Keratinocyte (primary cell): ENCODE measurements around the gene RCVRN.

Experiments used
- CTCF ChIP-seq, 3 experiments: IDR thresholded peaks in 1 of 3; conservative IDR thresholded peaks in 1 of 3; optimal IDR thresholded peaks in 1 of 3; 2 replicates in 2 of 3; 3 replicates in 1 of 3; pipeline versions ENCODE3 to v1.5.1; 2011; ENCODE audit warnings: low read length in 3 of 3, mild to moderate bottlenecking in 3 of 3, moderate library complexity in 2 of 3, control low read depth in 1 of 3, inconsistent platforms in 1 of 3; ENCODE audit not compliant: insufficient read depth in 2 of 3; ENCODE audit errors: extremely low read depth in 1 of 3
- EZH2 ChIP-seq: IDR thresholded peaks from one replicate; pipeline ENCODE4 v1.6.1; 2012; ENCODE audit warnings: inconsistent platforms, mild to moderate bottlenecking, low read length, moderate library complexity

- no peak for TF ChIP-seq CTCF (optimal IDR thresholded peaks at IDR 0.05 in 1 of 3, IDR thresholded peaks at IDR 0.05 in 1 of 3, conservative IDR thresholded peaks at IDR 0.05 in 1 of 3; ENCODE audit: extremely low read depth in 1 of 3, insufficient read depth in 2 of 3, low read length in 3 of 3)
- TF ChIP-seq EZH2, result no peak
Observed at GRCh38 chr17:9906616-9907015, 1.5 kb upstream of the RCVRN start.
